CD14-positive monocyte (primary cell): ENCODE data around the gene DNAJC2. TPM values are rescaled to one million over a fixed set of nuclear protein-coding genes. Genes with fewer than 3 reads are reported as not detected.

Source experiments
- DNase-seq, 3 donors: peaks; one replicate each; pipeline ENCODE4 v3.0.0-alpha.2; 2011 to 2022
- H2AFZ ChIP-seq: 2 replicates; pipeline ENCODE4 v1.6.0; 2012; ENCODE audit warnings: mild to moderate bottlenecking, low read depth, low read length, inconsistent platforms; ENCODE audit not compliant: insufficient read depth, poor library complexity, severe bottlenecking
- H3K27ac ChIP-seq, 2 donors: 1 replicate in 1 of 2; 2 replicates in 1 of 2; pipeline ENCODE4 v1.5.1; 2012 to 2013; ENCODE audit warnings: low read length in 2 of 2, control low read depth in 1 of 2, inconsistent platforms in 1 of 2, low read depth in 1 of 2, mild to moderate bottlenecking in 1 of 2
- H3K27me3 ChIP-seq, 2 donors: one replicate each; pipeline versions ENCODE4 v1.6.0 to v1.6.1; 2011 to 2013; ENCODE audit warnings: low read length in 2 of 2; ENCODE audit not compliant: control insufficient read depth in 2 of 2, insufficient read depth in 2 of 2
- H3K36me3 ChIP-seq, 2 donors: replicated peaks in 1 of 2; 1 replicate in 1 of 2; 2 replicates in 1 of 2; pipeline versions ENCODE4 v1.5.1 to v1.6.1; 2012 to 2013; ENCODE audit warnings: low read length in 2 of 2, control low read depth in 1 of 2, inconsistent platforms in 1 of 2, mild to moderate bottlenecking in 1 of 2; ENCODE audit not compliant: insufficient read depth in 2 of 2, control insufficient read depth in 1 of 2
- H3K4me1 ChIP-seq, 2 donors: 1 replicate in 1 of 2; 2 replicates in 1 of 2; pipeline versions ENCODE4 v1.5.1 to v1.6.1; 2012 to 2013; ENCODE audit warnings: low read length in 2 of 2, control low read depth in 1 of 2, inconsistent platforms in 1 of 2, mild to moderate bottlenecking in 1 of 2, moderate library complexity in 1 of 2; ENCODE audit not compliant: insufficient read depth in 2 of 2, control insufficient read depth in 1 of 2
- H3K4me2 ChIP-seq: replicated peaks from 2 replicates; pipeline ENCODE3; 2012; ENCODE audit warnings: low read length, moderate library complexity, mild to moderate bottlenecking; ENCODE audit not compliant: poor library complexity, severe bottlenecking; ENCODE audit errors: extremely low read depth
- H3K4me3 ChIP-seq, 3 experiments: fragments of 200-600 bp in 1 of 3; sonication (generic) in 1 of 3; replicated peaks in 1 of 3; 1 replicate in 2 of 3; 2 replicates in 1 of 3; pipeline ENCODE4 v1.5.1; 2011 to 2013; ENCODE audit warnings: low read length in 3 of 3, mild to moderate bottlenecking in 3 of 3, control low read depth in 2 of 3, low read depth in 2 of 3, inconsistent platforms in 1 of 3, moderate library complexity in 1 of 3
- H3K79me2 ChIP-seq: 2 replicates; pipeline ENCODE4 v1.6.0; 2012; ENCODE audit warnings: mild to moderate bottlenecking, control low read depth, inconsistent platforms, low read length, moderate library complexity; ENCODE audit not compliant: insufficient read depth
- H3K9ac ChIP-seq: 2 replicates; pipeline ENCODE4 v1.6.0; 2017; ENCODE audit warnings: low read length, mild to moderate bottlenecking; ENCODE audit not compliant: insufficient read depth, poor library complexity, severe bottlenecking
- H3K9me3 ChIP-seq, 2 donors: replicated peaks in 1 of 2; 1 replicate in 1 of 2; 2 replicates in 1 of 2; pipeline versions ENCODE4 v1.5.1 to v1.6.1; 2012 to 2013; ENCODE audit warnings: low read length in 2 of 2, control low read depth in 1 of 2; ENCODE audit not compliant: control insufficient read depth in 1 of 2, insufficient read depth in 1 of 2
- H4K20me1 ChIP-seq: 2 replicates; pipeline ENCODE4 v1.6.0; 2012; ENCODE audit warnings: mild to moderate bottlenecking, low read length, control low read depth, moderate library complexity; ENCODE audit not compliant: insufficient read depth
- H3K27ac Mint-ChIP-seq, 7 donors: one replicate each; pipeline ENCODE4 v1.8.0; 2020; ENCODE audit warnings: mild to moderate bottlenecking in 7 of 7, mixed read lengths in 7 of 7, moderate library complexity in 6 of 7, inconsistent platforms in 2 of 7
- H3K27me3 Mint-ChIP-seq, 3 donors: one replicate each; pipeline ENCODE4 v1.8.0; 2021 to 2022; ENCODE audit warnings: low read depth in 3 of 3, mild to moderate bottlenecking in 3 of 3, mixed read lengths in 3 of 3, moderate library complexity in 3 of 3, inconsistent platforms in 1 of 3
- H3K36me3 Mint-ChIP-seq, 2 donors: one replicate each; pipeline ENCODE4 v1.8.0; 2020; ENCODE audit warnings: mixed read lengths in 2 of 2, inconsistent platforms in 1 of 2, mild to moderate bottlenecking in 1 of 2
- H3K4me1 Mint-ChIP-seq: one replicate; pipeline ENCODE4 v1.8.0; 2020; ENCODE audit warnings: mild to moderate bottlenecking, mixed read lengths
- H3K4me3 Mint-ChIP-seq, 2 donors: one replicate each; pipeline ENCODE4 v1.8.0; 2020; ENCODE audit warnings: mild to moderate bottlenecking in 2 of 2, mixed read lengths in 2 of 2, moderate library complexity in 1 of 2
- H3K9me3 Mint-ChIP-seq, 7 donors: one replicate each; pipeline ENCODE4 v1.8.0; 2020 to 2022; ENCODE audit warnings: mixed read lengths in 7 of 7, mild to moderate bottlenecking in 6 of 7, moderate library complexity in 6 of 7, inconsistent platforms in 2 of 7
- WGBS: methylation state at CpG from one replicate; pipeline ENCODE4 v1.1.5; 2013; ENCODE audit warnings: missing lambda C conversion rate; ENCODE audit not compliant: insufficient coverage; 5-methylcytosine and 5-hydroxymethylcytosine counted together
- intact Hi-C, 2 donors: fragments of 100-400 bp; cut with micrococcal nuclease; formaldehyde crosslinking; loops; one replicate each; pipeline versions ENCODE4 v1.15.0 to v1.15.1; 2023
- polyA plus RNA-seq, 3 donors: library from polyadenylated mRNA; depleted of rRNA in 1 of 3; unstranded in 2 of 3; stranded (reverse) in 1 of 3; fragments of 300-500 nt in 2 of 3; fragments of >200 nt in 1 of 3; fragmentation: Illumina TruSeq in 2 of 3; gene quantifications; 1 replicate in 2 of 3; 2 replicates in 1 of 3; pipeline ENCODE4 v1.2.3, GENCODE V29; 2012 to 2021
- TF ChIP-seq, protein P1 (sequence below): fragments of 200-600 bp; IDR thresholded peaks from one replicate; pipeline ENCODE4 v1.8.0; 2022; ENCODE audit warnings: antibody characterized with exemption, mild to moderate bottlenecking

Gene DNAJC2
- polyA plus RNA-seq, 3 donors: 5.6 to 18.6 (median 8.8) TPM

DNA sequence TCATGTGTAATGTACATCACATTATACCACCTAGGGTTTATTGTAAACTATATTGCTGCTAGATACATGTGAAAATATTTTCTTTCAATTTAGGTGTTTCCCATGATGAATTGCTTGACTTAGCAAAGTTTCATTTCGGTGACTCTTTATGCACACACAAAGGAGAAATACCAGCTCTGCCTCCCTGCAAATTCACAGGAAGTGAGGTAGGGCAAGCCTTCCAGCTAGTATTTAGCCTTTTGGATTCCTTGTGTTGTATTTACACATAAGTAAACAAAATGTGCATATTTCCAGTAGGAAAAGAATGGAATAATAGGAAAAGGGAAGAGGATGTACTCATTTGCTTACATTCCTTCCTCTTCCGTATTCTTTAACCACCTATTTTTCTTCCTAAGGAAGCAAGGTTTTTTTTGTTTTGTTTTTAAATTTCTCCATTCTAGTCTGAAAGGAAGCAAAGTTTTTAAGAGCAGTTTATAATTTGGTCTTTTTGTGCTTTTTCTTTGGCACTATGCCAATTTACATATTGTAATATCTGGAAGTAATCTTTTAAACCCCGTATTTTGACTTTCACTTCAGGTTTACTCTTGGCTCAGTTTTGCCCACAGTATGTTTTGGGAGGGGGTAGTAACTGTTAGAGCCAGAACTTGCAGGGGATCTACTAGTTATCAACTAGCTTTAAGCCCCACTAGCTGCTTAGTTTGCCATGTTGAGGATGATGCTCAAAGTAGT is 36.9 kb downstream of the DNAJC2 start:
- Histone ChIP-seq H3K9ac (no peak overlapping the region), H3K27me3 (no peaks in the 10 kb centered on the region), H3K9me3 (no peaks in the 10 kb centered on the region), H3K4me1 (peaks cover 0 to 5% of the 10 kb centered on the region in 2 donors), H2AFZ (no peak overlapping the region), H3K4me3 (no peak overlapping the region), H3K27ac (peak overlapping the region in 1 of 2 donors; percentile 64), H3K79me2 (no peaks in the 10 kb centered on the region), H3K36me3 (peaks cover 85 to 100% of the 10 kb centered on the region in 2 donors), H3K4me2 (no peak overlapping the region), H4K20me1 (peaks cover 18% of the 10 kb centered on the region)
- H3K9me3 Mint-ChIP-seq: no peaks in the 10 kb centered on the region
- H3K36me3 Mint-ChIP-seq: peaks cover 71 to 85% of the 10 kb centered on the region in 2 donors
- H3K4me3 Mint-ChIP-seq: no peak overlapping the region
- H3K4me1 Mint-ChIP-seq: peaks cover 3% of the 10 kb centered on the region
- intact Hi-C loops: no loop called here
- TF ChIP-seq, protein P1, sequence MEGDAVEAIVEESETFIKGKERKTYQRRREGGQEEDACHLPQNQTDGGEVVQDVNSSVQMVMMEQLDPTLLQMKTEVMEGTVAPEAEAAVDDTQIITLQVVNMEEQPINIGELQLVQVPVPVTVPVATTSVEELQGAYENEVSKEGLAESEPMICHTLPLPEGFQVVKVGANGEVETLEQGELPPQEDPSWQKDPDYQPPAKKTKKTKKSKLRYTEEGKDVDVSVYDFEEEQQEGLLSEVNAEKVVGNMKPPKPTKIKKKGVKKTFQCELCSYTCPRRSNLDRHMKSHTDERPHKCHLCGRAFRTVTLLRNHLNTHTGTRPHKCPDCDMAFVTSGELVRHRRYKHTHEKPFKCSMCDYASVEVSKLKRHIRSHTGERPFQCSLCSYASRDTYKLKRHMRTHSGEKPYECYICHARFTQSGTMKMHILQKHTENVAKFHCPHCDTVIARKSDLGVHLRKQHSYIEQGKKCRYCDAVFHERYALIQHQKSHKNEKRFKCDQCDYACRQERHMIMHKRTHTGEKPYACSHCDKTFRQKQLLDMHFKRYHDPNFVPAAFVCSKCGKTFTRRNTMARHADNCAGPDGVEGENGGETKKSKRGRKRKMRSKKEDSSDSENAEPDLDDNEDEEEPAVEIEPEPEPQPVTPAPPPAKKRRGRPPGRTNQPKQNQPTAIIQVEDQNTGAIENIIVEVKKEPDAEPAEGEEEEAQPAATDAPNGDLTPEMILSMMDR: no peak
- no peak for DNase-seq
- peak overlapping the region in 1 of 7 donors; percentile 32 for H3K27ac Mint-ChIP-seq
- no CpG with 5 or more reads among the region's 3 CpGs for WGBS
- peaks cover 0 to 1% (median 0%) of the 10 kb centered on the region in 3 donors for H3K27me3 Mint-ChIP-seq

DNA sequence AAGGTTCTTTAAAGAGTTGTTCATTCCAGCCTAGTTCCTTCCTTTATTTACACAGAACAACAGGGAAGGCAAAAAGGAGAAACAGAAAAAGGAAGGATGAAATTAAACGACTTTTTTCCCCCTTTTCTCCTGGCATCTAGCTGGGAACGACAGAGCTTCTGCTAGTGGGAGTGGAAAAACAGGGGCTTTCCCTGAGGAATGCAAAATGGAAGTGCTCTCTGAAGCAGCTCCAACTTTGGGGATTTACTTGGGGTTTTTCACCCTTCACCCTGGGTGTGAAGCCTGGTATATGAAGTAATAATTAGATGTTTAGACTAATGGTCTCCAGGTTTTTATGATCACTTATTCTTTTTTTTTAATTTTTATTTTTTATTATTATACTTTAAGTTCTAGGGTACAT is 43.1 kb downstream of the DNAJC2 start:
- H4K20me1 ChIP-seq: no peaks in the 10 kb centered on the region
- no peaks in the 10 kb centered on the region for H3K9me3 ChIP-seq
- TF ChIP-seq, protein P1: no peak
- intact Hi-C loops: no loop called here
- H3K27ac Mint-ChIP-seq: peak overlapping the region in 1 of 7 donors; percentile 26
- WGBS: no CpG with 5 or more reads among the region's 2 CpGs
- no peak for DNase-seq
- peaks cover 66 to 77% of the 10 kb centered on the region in 2 donors for H3K36me3 ChIP-seq
- H3K79me2 ChIP-seq: peaks cover 34% of the 10 kb centered on the region
- peaks cover 11 to 15% of the 10 kb centered on the region in 2 donors for H3K4me1 ChIP-seq
- H3K4me1 Mint-ChIP-seq: peaks cover 21% of the 10 kb centered on the region
- no peaks in the 10 kb centered on the region for H3K9me3 Mint-ChIP-seq
- H3K4me2 ChIP-seq: no peak overlapping the region
- no peak overlapping the region for H3K27ac ChIP-seq
- H3K36me3 Mint-ChIP-seq: peaks cover 50 to 64% of the 10 kb centered on the region in 2 donors
- no peaks in the 10 kb centered on the region for H3K27me3 ChIP-seq
- no peak overlapping the region for H3K4me3 ChIP-seq
- no peak overlapping the region for H3K9ac ChIP-seq
- no peak overlapping the region for H2AFZ ChIP-seq
- H3K27me3 Mint-ChIP-seq: peaks cover 0 to 1% (median 0%) of the 10 kb centered on the region in 3 donors
- H3K4me3 Mint-ChIP-seq: no peak overlapping the region
